Measurements from ENCODE around the gene PRKN. TPM values are rescaled to one million over a fixed set of nuclear protein-coding genes. Genes with fewer than 3 reads are reported as not detected.

Gene PRKN
- total and polyA plus RNA-seq, 5 donors from 2014 or later, result 0.24 to 3.7 (median 2.5) TPM

DNA sequence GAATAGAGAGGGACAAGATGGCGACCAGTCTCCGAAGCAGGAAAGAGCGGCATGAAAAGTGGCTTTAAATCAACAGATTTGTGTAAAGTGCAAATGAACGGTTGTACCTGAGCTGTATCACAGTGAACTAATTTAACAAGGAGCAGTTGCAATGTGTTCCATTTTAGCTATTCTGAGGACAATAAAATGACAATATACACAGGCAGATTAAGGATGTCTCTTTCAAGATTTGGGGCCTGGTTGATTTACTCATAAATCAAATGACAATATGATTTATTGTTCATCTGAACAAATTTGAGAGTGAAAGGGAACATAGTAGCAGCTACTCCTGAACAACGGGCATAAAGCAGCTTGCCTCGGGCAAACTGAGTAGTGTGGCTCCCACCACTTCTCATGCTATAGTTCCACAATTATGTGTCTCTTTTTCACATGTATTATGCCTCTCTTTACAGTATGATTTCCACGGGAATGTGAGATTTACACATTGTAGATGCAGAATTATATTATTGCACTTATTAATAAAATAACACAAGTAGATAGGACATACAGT, 1249.6 kb downstream of the PRKN start:
- H3K9me3 Mint-ChIP-seq, result peaks cover 0 to 2% (median 0%) of the 10 kb centered on the region in 7 donors
- Histone ChIP-seq H3K9me3 (ENCODE audit: control insufficient read depth in 2 of 2, low read length in 2 of 2) (no peaks in the 10 kb centered on the region), H3K36me3 (ENCODE audit: control insufficient read depth, insufficient read depth, low read length) (no peaks in the 10 kb centered on the region), H3K4me3 (ENCODE audit: low read depth, low read length) (no peak overlapping the region), H3K4me1 (ENCODE audit: control insufficient read depth, insufficient read depth, low read length, poor library complexity, severe bottlenecking) (no peaks in the 10 kb centered on the region), H3K27ac (ENCODE audit: insufficient read depth, low read length, poor library complexity, severe bottlenecking) (no peak overlapping the region), H3K27me3 (ENCODE audit: control insufficient read depth, insufficient read depth, low read length) (no peaks in the 10 kb centered on the region)
- H3K36me3 Mint-ChIP-seq, result no peaks in the 10 kb centered on the region
- no peak overlapping the region for H3K27ac Mint-ChIP-seq
- DNase-seq (no peak), ATAC-seq (ENCODE audit: low read depth in 2 of 2) (no peak)
- no peak overlapping the region for H3K4me3 Mint-ChIP-seq
- peaks cover 4% of the 10 kb centered on the region for H3K27me3 Mint-ChIP-seq
- no peaks in the 10 kb centered on the region for H3K4me1 Mint-ChIP-seq

DNA sequence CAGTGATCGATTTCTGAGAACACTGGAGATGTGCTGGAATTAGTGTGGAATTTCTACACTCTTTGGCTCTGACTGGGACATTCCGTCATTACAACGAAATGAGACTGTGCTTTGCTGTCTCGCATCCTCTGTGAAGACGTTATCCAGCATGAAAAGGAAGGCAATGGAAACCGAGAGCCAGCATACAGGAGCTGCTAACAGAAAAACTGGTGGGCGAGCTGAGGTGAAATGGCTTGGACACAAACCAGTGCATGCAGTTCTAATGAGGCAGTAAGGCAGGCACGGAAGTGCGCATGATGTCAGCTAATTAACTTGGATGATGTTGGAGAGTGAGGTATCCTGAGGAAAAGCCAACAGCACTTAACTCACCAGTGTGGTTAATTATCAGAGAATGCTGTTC, 1250.9 kb downstream of the PRKN start:
- Mint-ChIP-seq H3K27ac (peak overlapping the region in 1 of 3 donors; percentile 73), H3K4me3 (no peak overlapping the region), H3K4me1 (no peaks in the 10 kb centered on the region), H3K9me3 (peaks cover 0 to 2% (median 0%) of the 10 kb centered on the region in 7 donors), H3K36me3 (no peaks in the 10 kb centered on the region), H3K27me3 (peaks cover 7% of the 10 kb centered on the region)
- Histone ChIP-seq H3K27me3 (ENCODE audit: control insufficient read depth, insufficient read depth, low read length) (no peaks in the 10 kb centered on the region), H3K27ac (ENCODE audit: insufficient read depth, low read length, poor library complexity, severe bottlenecking) (no peak overlapping the region), H3K4me3 (ENCODE audit: low read depth, low read length) (no peak overlapping the region), H3K4me1 (ENCODE audit: control insufficient read depth, insufficient read depth, low read length, poor library complexity, severe bottlenecking) (no peaks in the 10 kb centered on the region), H3K36me3 (ENCODE audit: control insufficient read depth, insufficient read depth, low read length) (no peaks in the 10 kb centered on the region), H3K9me3 (ENCODE audit: control insufficient read depth in 2 of 2, low read length in 2 of 2) (no peaks in the 10 kb centered on the region)
- no peak for ATAC-seq (ENCODE audit: low read depth in 2 of 2)
- no peak for DNase-seq

DNA sequence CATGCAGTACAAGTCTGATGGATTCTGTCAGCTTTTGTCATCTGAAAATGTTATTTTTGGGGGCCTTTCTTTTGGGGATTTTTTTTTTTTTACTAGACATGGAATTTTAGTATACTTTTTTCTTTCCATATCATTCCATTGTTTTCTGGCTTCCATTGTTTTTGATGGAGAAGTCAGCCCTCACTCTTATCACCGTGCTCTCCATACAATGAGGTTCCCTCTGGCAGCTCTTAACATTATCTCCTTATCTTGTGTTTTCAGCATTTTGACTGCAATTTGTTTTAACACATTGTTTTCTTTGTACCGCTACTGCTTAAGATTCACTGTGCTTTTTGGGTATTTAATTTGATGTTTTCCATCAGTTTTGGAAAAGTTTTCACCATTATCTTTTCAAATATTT, 1262.2 kb downstream of the PRKN start:
- Histone ChIP-seq H3K4me1 (ENCODE audit: control insufficient read depth, insufficient read depth, low read length, poor library complexity, severe bottlenecking) (no peaks in the 10 kb centered on the region), H3K27me3 (ENCODE audit: control insufficient read depth, insufficient read depth, low read length) (no peaks in the 10 kb centered on the region), H3K36me3 (ENCODE audit: control insufficient read depth, insufficient read depth, low read length) (no peaks in the 10 kb centered on the region), H3K9me3 (ENCODE audit: control insufficient read depth in 2 of 2, low read length in 2 of 2) (no peaks in the 10 kb centered on the region), H3K27ac (ENCODE audit: insufficient read depth, low read length, poor library complexity, severe bottlenecking) (no peak overlapping the region), H3K4me3 (ENCODE audit: low read depth, low read length) (no peak overlapping the region)
- peaks cover 0 to 3% (median 0%) of the 10 kb centered on the region in 7 donors for H3K9me3 Mint-ChIP-seq
- H3K27me3 Mint-ChIP-seq, result no peaks in the 10 kb centered on the region
- no peaks in the 10 kb centered on the region for H3K36me3 Mint-ChIP-seq
- H3K4me1 Mint-ChIP-seq, result no peaks in the 10 kb centered on the region
- DNase-seq (no peak), ATAC-seq (ENCODE audit: low read depth in 2 of 2) (no peak)
- no peak overlapping the region for H3K27ac Mint-ChIP-seq
- H3K4me3 Mint-ChIP-seq, result no peak overlapping the region

DNA sequence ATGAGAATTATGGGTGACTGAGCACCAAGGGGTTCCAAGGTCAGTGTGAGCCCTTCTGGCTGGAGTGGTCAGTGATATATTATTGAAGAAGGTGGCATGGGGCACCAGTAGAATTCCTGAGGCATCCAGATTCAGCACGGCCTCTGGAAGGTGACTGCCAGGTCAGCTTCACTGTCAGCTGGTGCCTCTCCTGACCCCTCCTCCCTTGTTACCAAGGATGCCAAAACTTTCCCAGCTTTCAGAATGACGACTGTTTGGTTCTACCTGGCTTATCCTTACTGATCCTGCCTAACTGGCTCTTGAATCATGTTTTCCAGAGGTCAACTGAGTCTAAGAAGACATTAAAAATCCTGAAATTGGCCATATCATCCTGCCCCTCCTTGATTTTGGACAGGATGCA, 1264.5 kb downstream of the PRKN start:
- Mint-ChIP-seq H3K9me3 (peaks cover 0 to 3% (median 0%) of the 10 kb centered on the region in 7 donors), H3K4me1 (no peaks in the 10 kb centered on the region), H3K27ac (no peak overlapping the region), H3K4me3 (no peak overlapping the region), H3K27me3 (no peaks in the 10 kb centered on the region), H3K36me3 (no peaks in the 10 kb centered on the region)
- Histone ChIP-seq H3K27me3 (ENCODE audit: control insufficient read depth, insufficient read depth, low read length) (no peaks in the 10 kb centered on the region), H3K4me3 (ENCODE audit: low read depth, low read length) (no peak overlapping the region), H3K36me3 (ENCODE audit: control insufficient read depth, insufficient read depth, low read length) (no peaks in the 10 kb centered on the region), H3K27ac (ENCODE audit: insufficient read depth, low read length, poor library complexity, severe bottlenecking) (no peak overlapping the region), H3K4me1 (ENCODE audit: control insufficient read depth, insufficient read depth, low read length, poor library complexity, severe bottlenecking) (no peaks in the 10 kb centered on the region), H3K9me3 (ENCODE audit: control insufficient read depth in 2 of 2, low read length in 2 of 2) (no peaks in the 10 kb centered on the region)
- ATAC-seq (ENCODE audit: low read depth in 2 of 2) (no peak), DNase-seq (no peak)

DNA sequence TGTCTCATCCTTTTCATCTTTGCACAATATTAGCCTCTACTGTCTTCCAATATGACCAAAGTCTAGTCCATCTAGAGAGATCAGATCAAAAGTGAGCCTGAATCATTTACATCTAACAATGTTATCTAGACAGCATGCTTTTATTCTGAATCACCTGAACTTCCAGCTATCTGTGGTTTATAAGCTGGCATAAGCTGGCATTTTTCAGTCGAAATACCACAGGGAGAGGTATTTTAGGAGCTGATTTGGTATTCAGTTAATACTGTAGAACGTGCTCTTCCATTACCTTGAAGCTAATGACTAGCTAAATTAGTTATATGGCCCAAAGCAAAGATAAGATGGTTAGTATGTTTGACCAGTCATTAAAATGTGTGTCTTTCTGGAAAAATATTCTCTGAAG, 1265.4 kb downstream of the PRKN start:
- no peak for DNase-seq
- Mint-ChIP-seq H3K4me1 (no peaks in the 10 kb centered on the region), H3K4me3 (no peak overlapping the region), H3K27ac (no peak overlapping the region), H3K36me3 (no peaks in the 10 kb centered on the region), H3K9me3 (peaks cover 0 to 2% (median 0%) of the 10 kb centered on the region in 7 donors), H3K27me3 (no peaks in the 10 kb centered on the region)
- H3K9me3 ChIP-seq (ENCODE audit: control insufficient read depth in 2 of 2, low read length in 2 of 2), result no peaks in the 10 kb centered on the region
- H3K4me1 ChIP-seq (ENCODE audit: control insufficient read depth, insufficient read depth, low read length, poor library complexity, severe bottlenecking), result no peaks in the 10 kb centered on the region
- no peak overlapping the region for H3K4me3 ChIP-seq (ENCODE audit: low read depth, low read length)
- H3K27ac ChIP-seq (ENCODE audit: insufficient read depth, low read length, poor library complexity, severe bottlenecking), result no peak overlapping the region
- no peak for ATAC-seq (ENCODE audit: low read depth in 2 of 2)
- H3K36me3 ChIP-seq (ENCODE audit: control insufficient read depth, insufficient read depth, low read length), result no peaks in the 10 kb centered on the region
- H3K27me3 ChIP-seq (ENCODE audit: control insufficient read depth, insufficient read depth, low read length), result no peaks in the 10 kb centered on the region

DNA sequence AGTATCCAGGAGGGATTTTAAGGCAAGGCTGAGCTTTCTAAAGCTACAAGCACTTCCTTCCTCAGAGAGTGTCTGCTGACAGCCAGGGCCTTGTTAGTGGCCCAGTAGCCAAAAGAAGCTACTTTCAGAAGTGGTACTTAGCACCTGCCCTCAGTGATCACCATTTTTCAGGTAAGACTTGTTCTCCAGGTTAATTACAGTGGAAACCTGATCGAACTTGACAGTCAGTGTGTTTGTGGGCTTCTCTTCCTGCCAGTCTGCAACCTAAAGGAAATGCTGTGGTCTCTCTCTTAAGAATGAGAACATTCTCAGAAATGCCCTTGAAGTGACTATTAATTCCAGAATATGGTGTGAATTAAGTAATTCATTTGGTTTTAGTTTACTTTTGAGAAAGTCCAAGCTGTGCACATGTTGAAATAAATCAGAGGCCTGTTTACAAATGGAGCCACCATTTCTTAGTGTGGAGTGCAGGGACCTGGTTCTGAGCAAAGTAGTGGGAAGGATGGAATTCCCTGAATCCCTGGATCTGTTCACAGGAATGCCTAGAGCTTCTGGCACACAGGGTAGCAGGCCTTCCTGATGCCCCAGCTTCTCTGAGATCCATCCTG, 1268.5 kb downstream of the PRKN start:
- Histone ChIP-seq H3K4me1 (ENCODE audit: control insufficient read depth, insufficient read depth, low read length, poor library complexity, severe bottlenecking) (no peaks in the 10 kb centered on the region), H3K4me3 (ENCODE audit: low read depth, low read length) (no peak overlapping the region), H3K9me3 (ENCODE audit: control insufficient read depth in 2 of 2, low read length in 2 of 2) (no peaks in the 10 kb centered on the region), H3K36me3 (ENCODE audit: control insufficient read depth, insufficient read depth, low read length) (no peaks in the 10 kb centered on the region), H3K27ac (ENCODE audit: insufficient read depth, low read length, poor library complexity, severe bottlenecking) (no peak overlapping the region), H3K27me3 (ENCODE audit: control insufficient read depth, insufficient read depth, low read length) (no peaks in the 10 kb centered on the region)
- Mint-ChIP-seq H3K4me3 (no peak overlapping the region), H3K36me3 (peaks cover 3% of the 10 kb centered on the region), H3K27ac (no peak overlapping the region), H3K27me3 (no peaks in the 10 kb centered on the region), H3K9me3 (peaks cover 0 to 3% (median 0%) of the 10 kb centered on the region in 7 donors), H3K4me1 (no peaks in the 10 kb centered on the region)
- ATAC-seq (ENCODE audit: low read depth in 2 of 2) (no peak), DNase-seq (peak in 1 of 3 donors; percentile 34)

DNA sequence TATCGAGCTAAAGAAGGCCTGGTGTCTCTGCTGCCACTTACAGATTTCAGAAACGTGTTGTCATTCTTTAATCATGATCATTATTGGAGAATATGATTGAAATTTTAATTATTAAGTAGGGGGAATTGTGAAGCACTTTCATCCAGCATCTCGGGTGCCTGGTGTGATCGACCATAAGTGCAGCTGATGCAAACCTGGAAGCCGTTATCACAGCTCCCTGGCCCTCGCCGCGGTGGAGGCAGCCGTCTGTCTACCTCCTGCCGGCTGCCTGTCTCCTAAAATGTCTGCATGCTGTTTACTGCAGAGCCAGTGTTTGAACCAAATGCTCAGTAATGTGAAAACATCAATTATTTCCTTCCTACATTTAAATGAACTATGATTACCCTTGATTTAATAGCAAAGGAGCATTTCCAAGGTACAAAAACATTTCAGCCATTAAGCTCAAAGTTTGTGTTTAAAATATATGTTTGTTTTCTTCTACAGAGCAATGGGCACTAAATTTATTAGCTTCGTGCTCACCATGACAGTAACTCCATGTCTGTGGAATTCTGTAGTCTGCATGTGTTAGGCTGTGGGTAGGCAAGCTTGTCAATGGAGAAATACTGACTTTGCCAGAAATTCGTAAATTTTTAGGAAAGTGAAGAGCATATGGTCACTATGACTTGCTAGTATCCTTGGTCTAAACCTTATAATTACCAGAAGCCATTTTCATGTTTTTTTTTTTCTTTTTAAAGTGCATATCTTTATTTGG, 1269.2 kb downstream of the PRKN start:
- no peak overlapping the region for H3K27ac Mint-ChIP-seq
- Histone ChIP-seq H3K9me3 (ENCODE audit: control insufficient read depth in 2 of 2, low read length in 2 of 2) (no peaks in the 10 kb centered on the region), H3K27me3 (ENCODE audit: control insufficient read depth, insufficient read depth, low read length) (no peaks in the 10 kb centered on the region), H3K4me3 (ENCODE audit: low read depth, low read length) (no peak overlapping the region), H3K36me3 (ENCODE audit: control insufficient read depth, insufficient read depth, low read length) (no peaks in the 10 kb centered on the region), H3K4me1 (ENCODE audit: control insufficient read depth, insufficient read depth, low read length, poor library complexity, severe bottlenecking) (no peaks in the 10 kb centered on the region), H3K27ac (ENCODE audit: insufficient read depth, low read length, poor library complexity, severe bottlenecking) (no peak overlapping the region)
- no peak overlapping the region for H3K4me3 Mint-ChIP-seq
- H3K4me1 Mint-ChIP-seq, result no peaks in the 10 kb centered on the region
- DNase-seq, result no peak
- no peaks in the 10 kb centered on the region for H3K27me3 Mint-ChIP-seq
- peaks cover 3% of the 10 kb centered on the region for H3K36me3 Mint-ChIP-seq
- no peak for ATAC-seq (ENCODE audit: low read depth in 2 of 2)
- H3K9me3 Mint-ChIP-seq, result peaks cover 0 to 3% (median 0%) of the 10 kb centered on the region in 7 donors
